NCI-H1417 treated with DMSO at 0.1 percent for 48 hours (cell line): Measurements from ENCODE around the gene TOPBP1.
"Not testable (repeated sequence)": the region's sequence is repeated elsewhere in the genome, so short reads cannot be mapped to it uniquely, and the experiment has no call there.

Experiments used
- DNase-seq: peaks from one replicate; lab custom pipeline; 2025; lab: John Stamatoyannopoulos, UW

The TOPBP1 gene

GRCh38 chr3:133674290-133674919, 12.7 kb upstream of the TOPBP1 start:
- DNase-seq: no peak

DNA sequence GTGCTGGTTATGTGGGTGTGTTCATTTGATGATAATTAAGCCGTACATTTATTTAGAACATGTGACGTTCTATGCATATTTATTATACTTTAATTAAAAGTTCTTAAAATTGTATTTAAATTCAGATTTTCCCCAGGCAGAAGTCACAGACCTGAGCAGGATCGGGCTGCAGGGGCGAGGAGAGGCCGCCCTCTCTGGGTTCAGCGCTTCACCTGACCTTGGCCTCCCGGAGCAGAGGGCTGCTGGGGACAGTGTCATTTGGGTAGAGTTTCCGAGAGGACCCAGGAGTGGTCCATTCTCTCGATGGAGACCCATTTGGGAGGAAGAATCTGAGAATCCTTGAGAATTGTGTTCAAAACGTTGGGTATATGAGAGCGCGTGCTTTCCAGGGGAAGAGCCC, 12.0 kb upstream of the TOPBP1 start:
- DNase-seq: no peak

GRCh38 chr3:133672461-133672860, 10.7 kb upstream of the TOPBP1 start:
- no peak for DNase-seq

DNA sequence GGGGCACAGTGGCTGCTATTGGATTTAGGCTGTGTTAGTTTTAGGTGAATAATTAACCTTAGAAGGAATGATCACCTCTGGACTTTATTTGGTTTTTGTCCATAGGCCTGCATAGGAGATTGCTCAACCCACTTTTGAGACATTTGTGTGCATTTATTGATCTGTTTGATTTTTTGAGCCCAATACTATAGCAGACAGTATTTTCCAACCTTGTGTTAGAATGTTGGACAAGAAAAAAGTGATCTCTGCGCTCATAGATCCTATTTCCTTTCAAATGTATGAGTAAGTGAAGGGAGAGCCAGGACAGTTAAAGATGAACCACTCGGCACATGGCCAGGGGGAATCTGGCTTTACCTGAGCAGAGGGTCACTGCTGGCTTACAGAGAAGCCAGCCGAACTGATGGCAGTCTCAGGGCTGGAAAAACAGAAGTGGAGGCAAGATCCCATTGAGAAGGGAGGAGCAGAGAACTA, 8.8 kb upstream of the TOPBP1 start:
- no peak for DNase-seq

DNA sequence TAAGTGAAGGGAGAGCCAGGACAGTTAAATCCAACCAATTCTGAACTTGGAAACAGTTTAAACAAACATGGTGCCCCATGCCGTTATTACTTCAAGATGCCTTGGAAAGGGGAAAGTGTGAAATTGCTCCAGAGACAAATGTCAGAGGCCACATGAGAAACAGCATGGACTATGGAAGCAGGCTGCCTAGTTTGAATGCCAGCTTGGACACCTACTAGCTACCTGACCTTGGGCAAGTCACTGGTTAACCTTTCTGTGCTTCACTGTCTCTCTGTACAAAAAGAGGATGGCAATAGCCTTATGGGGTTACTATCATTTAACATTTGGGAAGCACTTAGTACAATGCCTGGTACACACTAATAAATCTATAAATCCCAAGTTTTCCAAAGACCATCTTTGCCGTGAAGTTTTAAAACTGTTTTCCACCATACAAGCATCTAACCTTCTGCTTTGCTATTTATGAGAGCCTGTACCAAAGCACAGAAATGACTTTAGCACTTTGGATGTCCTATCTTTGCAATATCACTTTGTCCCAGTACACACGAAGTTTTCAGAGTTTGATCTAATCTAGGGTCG, 8.3 kb upstream of the TOPBP1 start:
- no peak for DNase-seq

- no peak for DNase-seq
These were observed 5.4 kb upstream of the TOPBP1 start for GRCh38 chr3:133667118-133667517.

GRCh38 chr3:133665188-133665587, 3.4 kb upstream of the TOPBP1 start:
- DNase-seq: not testable (repeated sequence)

DNA sequence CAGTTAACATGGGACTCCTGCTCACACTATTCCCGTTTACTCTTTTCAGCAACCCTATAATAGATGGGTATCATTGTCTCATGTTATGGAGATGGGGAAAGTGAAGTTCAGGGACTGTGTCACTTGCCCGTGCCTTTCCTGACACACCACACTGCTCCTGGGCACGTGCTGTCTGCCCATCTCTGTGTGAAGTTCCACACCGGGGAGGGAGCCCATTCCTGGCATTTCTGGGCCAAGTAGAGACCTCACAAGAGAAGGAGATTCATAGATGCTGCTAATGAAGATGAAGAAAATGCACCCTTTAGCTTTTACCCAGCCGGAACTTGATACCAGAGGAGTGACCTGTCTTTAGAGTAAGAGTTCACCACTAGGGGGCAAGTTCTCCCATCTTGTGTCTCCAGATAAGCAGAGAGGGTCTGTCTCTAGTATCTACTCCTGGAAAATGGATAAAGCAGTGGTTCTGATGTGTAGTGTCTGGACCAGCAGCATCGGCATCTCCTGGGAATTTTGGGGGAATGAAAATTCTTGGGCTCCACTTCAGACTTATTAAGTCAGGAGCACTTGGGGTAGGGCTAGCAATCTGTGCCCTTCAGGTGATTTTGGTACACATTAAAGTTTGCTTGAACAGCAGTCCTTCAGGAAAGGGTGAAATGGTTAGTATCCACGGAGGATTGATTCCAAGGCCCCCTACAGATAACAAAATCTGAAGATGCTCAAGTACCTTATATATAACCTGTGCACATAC, 2.0 kb upstream of the TOPBP1 start:
- no peak for DNase-seq

GRCh38 chr3:133662278-133662651, 524 bp upstream of the TOPBP1 start:
- DNase-seq: peak; percentile 33

DNA sequence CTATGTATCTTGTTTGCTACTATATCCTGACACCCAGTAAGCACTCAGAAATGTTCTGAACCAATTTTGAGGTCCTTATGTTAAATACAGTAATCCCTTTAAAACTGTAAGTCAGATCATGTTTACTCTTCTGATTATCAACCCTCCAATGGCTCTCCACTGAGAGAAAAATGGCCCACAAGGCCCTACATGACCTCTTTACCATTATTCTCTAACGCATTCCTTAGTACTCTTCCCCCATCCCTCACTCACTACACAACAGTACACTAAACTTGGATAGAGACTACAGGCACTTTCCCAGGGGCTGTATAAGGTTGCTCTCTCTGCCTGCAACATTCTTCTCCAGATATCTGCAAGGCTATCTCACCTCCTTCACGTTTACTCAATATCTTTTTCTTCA, 1.9 kb downstream of the TOPBP1 start:
- no peak for DNase-seq

DNA sequence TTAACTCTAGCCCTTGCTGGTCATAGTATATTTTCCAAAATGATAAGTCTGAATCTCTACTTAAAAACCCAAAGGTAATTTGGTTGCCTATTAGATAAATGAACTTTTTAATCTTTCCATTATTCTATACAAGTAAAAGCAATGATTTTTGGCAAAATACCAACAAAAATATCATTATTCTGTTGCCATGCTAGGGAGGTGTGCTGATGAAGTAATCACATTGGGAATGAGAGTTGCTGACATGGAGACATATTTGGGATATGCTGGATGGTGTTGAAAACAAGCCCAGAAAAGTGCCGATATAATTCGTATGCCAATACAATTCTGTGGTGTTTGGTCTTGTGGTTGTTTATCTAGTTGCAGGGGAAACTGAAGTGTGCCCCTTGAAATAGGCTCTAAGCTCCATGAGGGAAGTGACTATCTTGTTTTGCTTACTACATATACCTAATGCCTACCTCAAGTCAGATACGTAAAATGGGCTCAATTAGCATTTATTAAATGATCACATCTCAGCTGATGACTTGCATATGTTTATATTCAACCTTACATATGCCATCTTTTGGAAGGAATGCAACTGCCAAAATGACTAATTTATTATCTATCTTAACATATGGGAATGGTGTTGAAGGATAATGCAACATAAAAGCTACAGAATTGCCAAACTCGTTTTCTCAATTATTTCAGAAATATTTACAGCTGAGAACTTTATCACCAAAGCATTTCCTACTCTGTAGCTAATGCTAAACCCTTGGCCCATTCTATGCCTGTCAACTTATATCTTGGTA, 5.8 kb downstream of the TOPBP1 start:
- no peak for DNase-seq

GRCh38 chr3:133649486-133650068, 12.2 kb downstream of the TOPBP1 start:
- no peak for DNase-seq

DNA sequence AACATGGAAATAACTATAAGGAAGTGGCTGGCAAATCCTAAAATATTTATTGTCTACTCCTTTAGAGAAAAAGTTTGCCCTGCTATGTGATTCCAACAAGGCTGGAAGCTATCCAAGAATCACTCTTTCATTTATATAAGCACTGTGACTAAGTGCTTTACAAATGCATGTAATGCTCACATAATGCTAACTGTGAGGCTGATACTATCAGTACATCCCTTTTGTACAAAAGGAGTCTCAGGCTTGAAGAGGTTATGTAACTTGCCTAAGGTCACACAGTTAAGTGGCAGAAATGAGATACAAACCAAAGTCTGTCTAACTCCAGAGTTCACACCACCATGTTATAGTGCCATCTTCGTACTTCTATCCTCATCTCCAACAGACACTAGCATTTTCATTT, 17.0 kb downstream of the TOPBP1 start:
- no peak for DNase-seq

GRCh38 chr3:133643611-133644010, 18.1 kb downstream of the TOPBP1 start:
- no peak for DNase-seq

- no peak for DNase-seq
These were observed 20.5 kb downstream of the TOPBP1 start for GRCh38 chr3:133641254-133641653.

- DNase-seq: no peak
These were observed 28.3 kb downstream of the TOPBP1 start for GRCh38 chr3:133633439-133633838.

- no peak for DNase-seq
These were observed 32.6 kb downstream of the TOPBP1 start for GRCh38 chr3:133629146-133629545.

DNA sequence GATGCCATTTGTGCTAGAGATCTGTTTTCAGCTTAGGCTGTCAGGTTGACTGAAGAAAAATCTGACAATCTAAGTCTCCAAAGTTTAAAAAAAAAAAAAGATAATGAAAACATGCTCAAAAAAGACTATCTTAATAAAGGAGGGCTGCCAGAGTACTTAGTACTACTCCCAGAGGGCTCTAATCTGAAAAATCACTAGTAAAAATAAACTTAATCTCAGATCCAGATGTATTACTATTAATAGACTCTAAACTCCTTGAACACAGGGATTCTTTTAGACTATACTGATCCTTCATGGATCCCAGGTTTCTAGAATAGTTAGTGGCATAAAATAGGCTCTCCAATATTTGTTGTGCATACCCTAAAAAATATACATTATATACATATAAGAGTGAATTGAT, 34.0 kb downstream of the TOPBP1 start:
- no peak for DNase-seq

DNA sequence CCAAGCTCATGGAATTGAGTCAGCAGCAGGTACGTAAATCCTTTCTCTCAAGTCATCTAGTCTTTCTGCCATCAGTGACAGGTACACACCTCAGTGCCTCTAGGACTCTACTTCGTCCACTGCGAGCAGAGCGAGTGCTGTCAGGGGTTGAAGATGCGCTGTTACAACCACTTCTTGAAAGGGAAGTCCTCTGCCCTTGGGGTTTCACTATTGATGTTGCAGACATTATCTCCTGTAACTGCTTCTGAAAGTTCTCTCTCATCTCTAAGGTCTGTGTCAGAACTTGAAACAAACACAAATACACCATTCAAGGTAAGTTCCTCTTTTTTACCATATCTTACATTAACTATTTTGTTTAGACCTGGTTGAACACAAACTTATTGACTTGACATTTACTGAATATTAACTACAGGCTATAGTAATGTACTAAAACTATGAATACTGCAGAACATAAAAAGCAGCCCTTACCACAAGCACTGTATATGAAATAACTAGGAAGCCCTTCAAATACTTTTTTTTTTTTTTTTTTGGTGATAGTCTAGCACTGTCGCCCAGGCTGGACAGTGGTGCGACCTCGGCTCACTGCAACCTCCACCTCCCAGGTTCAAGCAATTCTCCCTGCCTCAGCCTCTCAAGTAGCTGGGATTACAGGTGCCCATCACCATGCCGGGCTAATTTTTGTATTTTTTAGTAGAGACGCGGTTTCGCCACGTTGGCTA, 41.5 kb downstream of the TOPBP1 start:
- no peak for DNase-seq

DNA sequence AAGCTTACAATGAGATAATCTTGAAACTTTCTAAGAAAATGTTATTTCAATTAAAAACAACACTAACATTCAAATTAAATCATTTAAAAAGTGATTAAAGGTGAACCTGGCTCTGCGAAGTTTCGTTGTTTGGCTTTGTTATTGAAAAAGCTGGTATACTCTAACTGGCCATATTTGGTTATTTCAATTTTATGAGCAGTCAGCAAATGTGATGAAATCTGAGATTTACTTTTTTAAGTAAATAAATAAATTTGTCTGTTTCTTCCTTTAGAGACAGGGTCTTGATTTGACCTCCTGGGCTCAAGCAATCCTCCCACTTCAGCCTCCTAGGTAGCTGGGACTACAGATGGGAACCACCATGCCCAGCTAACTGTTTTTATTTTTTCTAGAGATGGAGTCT, 50.2 kb downstream of the TOPBP1 start:
- DNase-seq: no peak

DNA sequence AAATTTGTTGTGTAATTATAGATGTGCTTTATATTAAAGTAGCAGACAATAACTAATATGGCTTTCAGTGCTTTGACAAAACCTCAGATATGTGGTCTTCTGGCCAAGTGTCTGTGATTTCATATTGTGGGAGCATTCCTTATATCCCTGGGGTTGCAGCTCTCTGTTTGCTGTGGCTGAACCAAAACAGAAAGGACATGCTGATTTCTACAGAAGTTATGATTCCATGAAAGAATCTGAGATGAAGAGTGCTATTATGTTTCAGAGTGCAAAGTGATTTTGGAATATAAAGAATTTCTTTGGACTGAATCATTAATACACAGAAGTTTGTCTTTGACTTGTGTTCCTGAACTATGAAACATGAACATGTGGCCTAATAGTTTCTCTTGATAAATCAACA, 51.7 kb downstream of the TOPBP1 start:
- DNase-seq: no peak

DNA sequence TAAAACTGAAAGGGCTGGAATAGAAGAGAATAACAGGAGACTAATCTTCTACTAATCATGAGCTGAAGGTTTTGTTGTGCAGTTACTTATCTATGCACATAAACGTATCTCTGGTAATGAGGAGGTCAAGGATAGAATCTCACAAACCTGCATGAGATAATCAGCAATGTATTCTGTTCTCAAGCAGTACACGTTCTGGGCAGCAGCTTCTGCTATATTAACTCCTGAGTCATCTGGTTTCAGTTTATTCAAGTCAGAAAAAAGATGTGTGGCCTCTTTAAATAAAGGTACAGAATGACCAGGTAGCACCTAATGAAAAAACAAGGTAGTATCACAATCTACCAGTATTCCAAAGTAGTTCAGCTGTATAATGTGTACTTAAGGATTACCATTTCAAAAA, 53.4 kb downstream of the TOPBP1 start:
- DNase-seq: no peak
